Measurements from ENCODE around the gene S100Z. TPM values are rescaled to one million over a fixed set of nuclear protein-coding genes. Genes with fewer than 3 reads are reported as not detected.
A peak's percentile ranks its signal among the peaks of the same experiment; 100 is the strongest.
"Not testable (repeated sequence)": the region's sequence is repeated elsewhere in the genome, so short reads cannot be mapped to it uniquely, and the experiment has no call there.

The S100Z gene
- total RNA-seq, 1 donor from 2014 or later = not detected

DNA sequence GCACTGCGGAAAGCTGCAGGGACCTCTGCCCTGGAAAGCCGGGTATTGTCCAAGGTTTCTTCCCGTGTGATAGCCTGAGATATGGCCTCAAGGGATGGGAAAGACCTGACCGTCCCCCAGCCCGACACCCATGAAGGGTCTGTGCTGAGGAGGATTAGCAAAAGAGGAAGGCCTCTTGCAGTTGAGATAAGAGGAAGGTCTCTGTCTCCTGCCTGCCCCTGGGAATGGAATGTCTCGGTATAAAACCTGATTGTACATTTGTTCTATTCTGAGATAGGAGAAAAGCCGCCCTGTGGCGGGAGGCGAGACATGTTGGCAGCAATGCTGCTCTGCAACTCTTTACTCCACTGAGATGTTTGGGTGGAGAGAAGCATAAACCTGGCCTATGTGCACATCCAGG lies 95.4 kb downstream of the S100Z start:
- not testable (repeated sequence) for DNase-seq (ENCODE audit: low read depth)

DNA sequence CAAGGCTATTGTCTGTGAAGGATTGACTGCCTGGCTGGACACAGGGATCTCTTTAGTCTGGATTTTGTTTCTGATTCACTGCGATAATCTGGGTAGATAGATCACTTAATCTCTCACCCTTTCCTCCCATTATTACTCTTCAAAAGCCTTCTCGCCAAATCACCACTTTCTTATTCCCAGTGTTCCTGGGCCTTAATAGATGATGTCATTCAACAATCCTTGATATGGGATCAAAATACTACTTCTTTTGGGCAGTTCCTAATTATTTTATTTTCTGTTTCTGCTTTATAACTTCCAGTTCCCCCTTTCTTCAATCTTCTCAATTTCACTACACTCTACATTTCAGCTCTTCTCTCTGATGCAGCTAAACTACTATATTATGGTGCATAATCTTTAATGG lies 96.3 kb downstream of the S100Z start:
- no peak for DNase-seq (ENCODE audit: low read depth)

DNA sequence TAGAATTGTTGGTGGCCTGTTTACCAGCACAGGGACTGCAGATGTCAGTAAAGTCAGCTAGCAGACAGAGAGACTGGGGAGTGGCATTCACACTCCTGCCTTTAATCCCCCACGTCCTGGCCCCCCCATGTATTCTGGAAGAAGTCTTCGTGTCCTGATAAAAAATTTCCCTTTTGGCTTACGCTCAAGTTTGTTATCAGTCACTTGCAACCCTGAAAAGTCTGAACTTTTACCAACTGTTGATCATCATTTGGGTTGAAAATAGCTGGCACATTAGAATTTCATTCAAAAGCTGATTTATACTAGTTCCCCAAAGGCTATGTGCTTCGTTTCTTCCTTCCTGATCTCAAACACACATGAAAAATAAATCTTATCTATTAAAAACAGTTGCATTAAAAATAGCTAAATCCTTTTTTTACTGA lies 97.3 kb downstream of the S100Z start:
- DNase-seq (ENCODE audit: low read depth) = no peak

DNA sequence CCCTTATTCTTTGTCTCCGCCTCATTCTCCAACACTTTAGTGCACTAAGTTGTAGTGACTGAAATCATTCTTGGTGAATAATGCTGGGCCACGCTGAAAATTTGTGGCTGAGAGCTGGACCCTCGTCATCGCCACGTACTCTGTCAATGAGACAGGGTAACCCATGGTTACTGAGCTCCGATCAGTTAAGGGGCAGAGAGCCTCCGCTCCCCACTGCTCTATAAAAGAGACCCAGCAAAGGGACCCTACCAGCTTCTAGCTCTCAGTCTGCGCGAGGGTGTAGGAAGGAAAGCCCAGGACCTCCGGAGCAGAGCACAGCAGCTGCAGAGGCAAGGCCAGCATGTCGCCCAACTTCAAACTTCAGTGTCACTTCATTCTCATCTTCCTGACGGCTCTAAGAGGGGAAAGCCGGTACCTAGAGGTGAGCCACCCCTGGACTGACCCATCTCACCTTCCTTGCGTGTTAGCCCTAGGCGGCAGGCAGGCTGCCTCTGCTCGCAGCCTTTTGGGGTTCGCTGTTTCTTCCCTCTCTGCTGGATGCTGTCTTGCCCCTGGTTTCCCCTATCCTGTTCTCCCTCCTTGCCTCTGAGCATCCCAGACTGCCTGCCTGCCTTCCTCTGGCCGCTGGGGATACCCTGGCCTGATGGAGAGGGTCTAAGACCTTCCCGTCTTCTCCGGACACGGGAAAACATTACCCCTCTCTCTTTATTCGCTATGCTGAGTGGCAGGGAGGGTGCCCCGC lies 103.2 kb downstream of the S100Z start, which contains the start of gene CRHBP:
TSS of gene CRHBP (plus strand) at position 251 of the 742 bp plus-strand sequence. CDS start at position 341, 90 bp downstream.
- DNase-seq (ENCODE audit: low read depth) = no peak

DNA sequence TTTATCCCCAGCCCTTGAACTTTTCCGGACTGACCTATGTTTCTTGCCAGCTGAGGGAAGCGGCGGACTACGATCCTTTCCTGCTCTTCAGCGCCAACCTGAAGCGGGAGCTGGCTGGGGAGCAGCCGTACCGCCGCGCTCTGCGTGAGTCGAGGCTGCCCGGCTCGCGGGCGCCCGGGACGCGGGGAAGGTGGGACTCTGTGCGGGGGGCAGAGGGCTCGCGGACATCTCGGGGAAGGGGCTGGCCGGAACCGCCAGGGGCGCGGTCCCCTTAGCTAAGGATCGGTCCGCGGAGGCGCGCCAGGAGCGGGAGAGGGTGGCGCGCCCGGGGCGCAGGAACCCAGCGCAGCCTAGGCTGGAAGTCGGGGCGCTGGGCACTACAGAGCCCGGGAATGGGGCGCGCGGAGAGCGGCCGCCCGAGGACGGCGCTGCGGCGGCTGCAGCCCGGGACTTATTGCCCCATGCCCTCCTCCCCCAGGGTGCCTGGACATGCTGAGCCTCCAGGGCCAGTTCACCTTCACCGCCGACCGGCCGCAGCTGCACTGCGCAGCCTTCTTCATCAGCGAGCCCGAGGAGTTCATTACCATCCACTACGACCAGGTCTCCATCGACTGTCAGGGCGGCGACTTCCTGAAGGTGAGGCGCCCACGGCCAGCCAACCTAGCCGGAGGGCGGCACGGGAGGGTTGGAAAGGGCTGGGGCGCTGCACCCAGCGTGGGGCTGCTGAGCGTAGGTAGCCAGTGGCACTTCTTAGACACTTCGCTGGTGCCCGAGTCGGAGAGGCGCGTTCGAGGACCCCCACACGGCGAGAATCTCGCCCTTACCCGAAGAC lies 104.0 kb downstream of the S100Z start:
- DNase-seq (ENCODE audit: low read depth) = no peak

DNA sequence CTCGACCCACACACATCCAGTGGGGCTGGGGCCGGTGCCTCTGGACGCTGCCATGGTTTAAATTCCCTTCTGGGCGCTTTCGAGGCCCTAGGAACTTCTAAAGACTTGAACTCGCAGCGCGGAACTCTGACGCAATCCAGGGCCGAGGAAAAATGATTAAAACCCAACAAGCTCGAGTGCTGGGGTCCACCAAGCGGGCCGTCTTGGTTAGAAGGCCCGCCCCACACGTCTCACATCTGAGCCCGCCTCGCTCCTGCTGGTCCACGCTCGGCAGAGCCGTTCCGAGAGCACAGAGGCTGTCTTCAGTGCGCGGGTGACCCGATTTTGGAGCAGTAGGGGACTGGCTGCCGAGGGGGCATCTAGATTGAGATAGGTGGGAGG lies 104.6 kb downstream of the S100Z start:
- no peak for DNase-seq (ENCODE audit: low read depth)

DNA sequence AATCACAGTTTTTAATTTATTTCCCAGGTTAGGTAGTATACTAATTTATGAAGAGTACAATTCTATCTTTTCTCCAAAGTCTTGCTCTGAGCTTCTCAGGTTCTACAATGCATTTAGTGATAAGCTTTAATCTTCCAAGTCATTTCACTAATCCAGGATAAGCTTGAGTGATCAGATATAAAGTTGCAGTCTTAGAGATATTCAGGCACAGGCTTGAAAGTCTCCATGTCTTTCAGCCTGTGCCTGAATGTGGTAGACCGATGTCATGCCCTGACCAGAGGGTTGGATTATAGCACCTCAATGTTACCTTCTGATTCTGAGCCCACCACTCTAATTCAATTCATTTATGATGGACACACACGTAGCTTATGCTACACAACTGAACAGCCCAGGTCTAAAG lies 106.2 kb downstream of the S100Z start:
- no peak for DNase-seq (ENCODE audit: low read depth)

DNA sequence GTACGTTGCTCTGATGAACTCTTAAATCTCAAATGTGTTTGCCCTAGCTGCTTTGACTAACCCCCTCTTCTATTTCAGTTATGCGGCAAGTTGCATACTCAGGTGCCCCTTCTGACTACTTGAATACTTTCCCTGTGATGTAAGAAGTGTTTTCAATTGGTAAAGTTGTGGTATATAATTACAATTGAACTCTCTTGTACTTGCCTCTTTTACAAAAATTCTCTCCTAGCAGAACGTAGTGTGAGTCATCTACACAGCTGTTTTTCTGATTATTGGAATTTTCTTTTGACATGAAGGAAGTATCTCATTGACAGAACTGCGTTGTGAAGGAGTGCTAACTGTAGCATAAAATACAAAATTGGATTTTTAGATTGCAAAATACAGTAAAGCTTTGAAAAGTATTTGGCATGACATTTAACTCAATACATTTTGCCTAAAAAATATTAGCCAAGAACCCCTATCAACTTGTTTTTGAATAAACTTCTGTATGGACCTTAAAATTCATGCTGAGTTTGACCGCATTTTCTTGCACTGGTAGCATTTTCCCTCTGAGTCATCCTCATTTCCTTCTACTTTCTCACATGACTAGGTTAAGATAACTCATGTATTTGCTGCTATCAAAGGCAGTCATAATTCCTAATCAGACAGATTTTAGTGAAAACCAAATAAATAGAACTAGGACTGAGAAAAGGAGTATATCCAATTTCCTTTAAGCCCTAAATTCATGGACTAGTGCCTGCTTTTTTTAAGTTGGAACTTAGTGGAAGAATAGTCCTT lies 109.4 kb downstream of the S100Z start:
- DNase-seq (ENCODE audit: low read depth) = peak; percentile 54

DNA sequence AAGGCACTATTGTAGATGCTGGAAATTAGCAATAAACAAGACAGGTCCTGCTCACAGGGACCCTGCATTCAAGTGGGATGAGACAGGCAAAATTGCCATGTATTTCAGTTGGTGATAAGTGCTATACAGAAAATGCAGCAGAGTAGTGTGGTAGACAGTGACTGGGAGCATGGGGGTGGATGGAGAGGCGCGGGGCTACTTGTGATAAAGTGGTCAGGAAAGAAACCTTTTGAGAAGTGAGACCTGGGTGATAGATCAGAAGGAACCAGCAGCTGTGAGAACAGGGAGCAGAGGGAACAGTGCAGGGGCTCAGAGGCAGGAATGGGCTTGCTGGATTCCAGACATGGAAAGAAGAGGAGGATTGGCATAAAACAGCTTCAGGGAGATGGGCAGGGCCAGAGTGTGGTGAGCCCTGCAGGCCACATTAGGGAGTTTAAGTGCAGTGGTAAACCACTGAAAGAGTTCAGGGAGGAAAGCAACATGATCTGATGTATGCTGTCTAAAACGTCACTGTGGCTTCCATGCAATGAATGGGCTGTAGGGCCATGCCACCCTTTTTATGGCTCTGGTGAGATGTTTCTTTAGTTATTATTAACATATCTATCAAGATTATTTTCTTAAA lies 110.3 kb downstream of the S100Z start:
- peak; percentile 91 for DNase-seq (ENCODE audit: low read depth)

DNA sequence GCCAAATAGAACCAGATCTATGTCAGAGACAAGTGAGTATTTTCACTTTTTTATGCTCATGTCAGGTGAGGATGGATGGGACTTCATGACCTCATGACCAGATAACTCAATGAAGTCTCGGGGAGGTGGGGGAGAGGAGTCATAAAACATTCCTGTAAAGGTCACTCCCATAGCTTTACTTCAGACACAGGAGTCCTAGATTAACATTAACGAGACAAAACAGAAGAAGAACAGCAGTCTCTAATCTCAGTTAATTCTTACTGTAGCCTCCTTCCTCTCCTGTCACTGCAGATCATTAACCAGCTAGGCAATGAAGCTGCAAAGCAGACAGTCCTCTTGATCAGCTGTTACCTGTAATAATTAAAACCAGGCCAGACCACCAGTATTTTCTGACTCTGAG lies 114.2 kb downstream of the S100Z start:
- no peak for DNase-seq (ENCODE audit: low read depth)

Other genes with a start within 250 kb of the S100Z start
- gene F2RL2, start 226.6 kb upstream of the S100Z start, total RNA-seq = 0.31 and 0.48 TPM in 2 replicates
- gene F2R, start 133.9 kb upstream of the S100Z start, total RNA-seq = 9.0 and 10.1 TPM in 2 replicates
- not detected in 2 replicates for gene F2RL1, start 31.0 kb upstream of the S100Z start, total RNA-seq
- 1.3 TPM in 1 of 2 replicates, not detected in the other for gene CRHBP, start 103.0 kb downstream of the S100Z start, total RNA-seq
- gene AGGF1, start 180.4 kb downstream of the S100Z start, total RNA-seq = 28.1 and 36.7 TPM in 2 replicates
- gene ZBED3, start 237.3 kb downstream of the S100Z start, total RNA-seq = 0.53 and 0.68 TPM in 2 replicates